SIG-M5 treated with dmso at 0.1 percent for 504 hours (cell line): Measurements from ENCODE around the gene HDAC8.
"Not testable (repeated sequence)": the region's sequence is repeated elsewhere in the genome, so short reads cannot be mapped to it uniquely, and the experiment has no call there.

ENCODE experiments used
- DNase-seq: peaks from one replicate; lab custom pipeline; 2025; ENCODE audit not compliant: unreplicated experiment; lab: John Stamatoyannopoulos, UW

HDAC8 gene

DNA sequence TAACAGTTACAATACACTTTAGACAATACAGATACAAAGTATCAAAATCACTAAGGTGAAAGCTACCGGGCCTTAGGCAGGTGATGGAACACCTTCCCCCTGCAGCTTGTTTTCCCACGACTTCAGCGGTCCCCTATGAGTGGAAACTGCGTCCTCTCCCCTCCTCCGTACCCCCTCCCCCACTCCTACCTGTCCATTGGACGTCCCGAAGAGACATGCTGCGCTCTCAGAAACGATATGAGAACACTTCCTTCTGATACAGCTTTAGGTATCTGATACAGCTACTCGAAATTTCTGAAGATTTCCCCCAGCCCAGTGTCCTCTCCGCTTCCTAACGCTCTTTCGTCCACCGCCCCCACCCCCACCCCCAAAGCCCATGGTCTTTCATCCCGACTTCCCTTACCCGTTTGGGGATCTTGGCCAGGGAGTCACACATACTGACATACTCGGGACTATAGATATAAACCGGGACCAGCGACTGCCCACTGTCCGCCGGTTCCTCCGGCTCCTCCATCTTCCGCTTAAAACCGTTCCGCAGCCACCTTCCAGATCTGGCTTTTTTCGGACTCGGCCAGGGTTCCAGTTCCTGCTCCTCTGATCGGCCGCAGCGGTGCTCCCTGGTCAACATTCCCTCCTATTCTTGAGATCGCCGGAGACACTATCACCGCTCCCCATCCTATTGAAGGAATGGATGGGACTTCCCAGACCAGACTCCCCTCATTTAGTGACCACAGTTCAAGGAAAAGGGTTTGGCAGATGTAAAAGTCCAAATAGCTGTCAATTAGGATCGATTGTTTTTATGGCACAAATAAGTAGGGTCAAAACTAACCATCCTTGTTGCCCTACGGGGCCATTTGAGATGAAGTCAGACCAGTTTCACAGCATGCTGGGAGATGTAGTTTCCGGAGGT lies at the start of gene HDAC8:
Gene HDAC8 (minus strand): TSS at position 596 of the 910 bp plus-strand sequence. CDS start 82 bp downstream, at position 514.
- peak; percentile 71 for DNase-seq

DNA sequence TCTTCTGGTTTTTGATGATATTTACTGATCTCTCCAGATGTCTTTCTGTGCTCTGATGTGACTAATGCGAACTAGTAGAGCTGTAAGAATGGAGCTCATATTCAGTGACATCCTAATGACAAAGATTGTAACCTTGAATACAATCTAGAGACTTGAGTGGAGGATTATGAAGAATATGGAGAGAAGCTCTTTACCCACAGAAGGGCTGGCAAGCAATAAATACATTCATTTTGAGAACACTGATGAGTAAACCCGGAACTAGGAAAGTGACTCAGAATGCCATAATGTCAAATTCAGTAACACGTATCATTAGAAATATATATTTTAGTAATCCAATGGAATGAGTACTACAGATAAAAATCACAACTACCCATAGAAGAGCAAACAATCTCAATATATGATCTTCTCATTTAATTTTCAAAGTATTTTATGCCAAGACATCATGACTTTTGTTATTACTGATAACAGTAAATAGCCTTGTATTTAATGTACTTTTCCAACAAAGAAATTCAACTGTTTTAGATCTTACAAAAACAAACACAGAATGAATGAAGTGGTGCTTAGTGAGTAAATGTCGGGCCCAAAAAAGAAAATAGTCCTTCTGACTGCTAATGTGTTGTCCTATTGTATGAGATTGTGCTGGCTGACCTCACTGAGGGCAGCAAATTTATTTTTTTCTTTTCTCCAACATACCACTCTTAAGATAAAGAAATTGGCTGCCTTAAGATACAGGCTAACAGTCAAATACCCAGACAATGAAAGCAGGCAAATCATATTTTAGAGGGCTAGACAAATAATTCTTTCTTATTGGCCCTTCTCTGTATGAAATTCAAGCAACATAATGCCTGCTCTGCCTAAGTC lies 49.2 kb upstream of the HDAC8 start:
- no peak for DNase-seq

DNA sequence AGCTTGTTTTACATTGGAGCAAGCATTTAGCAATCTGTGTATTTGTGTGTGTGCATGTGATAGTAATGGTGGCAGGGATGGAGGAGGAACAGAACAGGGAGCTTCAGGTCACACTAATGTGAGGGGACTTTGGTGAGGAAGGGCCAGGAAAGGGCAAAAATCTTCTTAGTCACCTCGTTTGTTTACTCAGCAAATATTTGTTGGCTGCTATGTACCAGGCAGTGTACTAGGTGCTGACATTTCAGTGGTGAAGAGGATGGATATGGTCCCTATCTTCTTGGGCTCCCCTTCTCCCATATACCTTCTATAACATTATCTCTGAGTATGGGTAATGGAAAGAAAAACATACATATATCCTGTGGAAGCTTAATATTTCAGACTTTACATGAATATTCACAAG lies 48.5 kb upstream of the HDAC8 start:
- peak; percentile 1 for DNase-seq

DNA sequence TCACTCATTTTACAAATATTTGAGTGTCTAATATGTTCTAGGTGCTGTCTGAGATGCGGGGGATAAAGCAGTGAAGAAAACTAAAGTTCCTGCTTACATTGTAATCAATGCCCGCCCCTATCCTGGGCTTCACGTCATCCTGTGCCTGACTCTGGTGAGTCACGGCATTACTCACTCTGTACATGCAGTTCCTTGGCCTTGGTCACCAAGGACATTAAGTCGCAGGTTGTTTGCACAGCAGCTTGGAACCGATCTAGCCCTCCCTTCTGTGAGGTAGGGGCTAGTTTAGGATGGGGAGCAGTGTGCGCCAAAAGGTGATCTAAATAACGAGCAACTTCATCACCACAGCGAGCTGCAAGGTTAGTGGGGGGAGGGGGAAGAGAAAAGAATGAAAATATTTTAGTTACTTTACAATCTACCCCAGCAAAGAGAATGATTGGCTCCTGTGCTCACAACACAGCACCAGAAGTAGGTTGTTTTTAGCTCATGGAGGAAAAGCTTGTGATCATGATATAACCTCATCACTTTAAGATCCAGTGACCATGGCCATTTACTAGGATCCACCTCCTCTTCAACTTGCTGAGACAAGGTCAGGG lies 48.0 kb upstream of the HDAC8 start:
- DNase-seq, result peak; percentile 40

DNA sequence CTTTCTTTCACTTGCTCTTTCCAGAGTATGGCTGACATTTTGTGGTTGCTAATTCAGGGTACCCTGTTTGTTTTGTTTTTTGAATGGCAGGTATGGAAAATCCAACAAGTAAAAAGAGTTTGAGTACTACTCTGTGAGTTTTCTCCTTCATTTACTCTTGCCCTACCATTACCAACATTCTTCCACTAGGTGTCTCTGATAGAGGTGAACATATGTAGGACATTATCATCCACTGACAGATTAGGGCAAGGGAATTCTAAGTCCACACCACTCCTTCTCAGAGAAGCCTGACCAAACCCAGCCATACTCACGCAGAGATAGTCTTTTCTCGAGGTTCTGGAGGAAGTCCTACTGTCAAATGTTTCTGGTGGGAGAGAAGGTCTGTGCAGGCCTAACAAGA lies 36.7 kb upstream of the HDAC8 start:
- peak; percentile 4 for DNase-seq

DNA sequence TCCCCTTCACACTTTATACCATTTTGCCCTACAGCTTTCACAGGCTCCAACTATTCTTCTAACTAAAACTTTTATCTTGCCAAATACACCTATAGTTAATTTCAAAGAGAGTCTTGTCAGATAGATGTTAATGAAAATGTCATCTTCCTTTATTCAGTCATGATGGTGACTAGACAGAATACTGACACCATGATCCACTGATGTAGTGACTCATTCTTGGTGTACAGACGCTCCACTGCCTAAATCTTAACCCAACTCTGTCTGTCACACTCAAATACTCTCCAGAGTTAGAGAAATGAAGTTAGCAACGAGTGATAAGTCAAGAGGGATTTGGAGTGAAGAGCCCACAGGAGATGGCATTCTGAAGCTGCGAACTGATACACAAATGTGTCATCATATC lies 32.1 kb upstream of the HDAC8 start:
- DNase-seq, result no peak

DNA sequence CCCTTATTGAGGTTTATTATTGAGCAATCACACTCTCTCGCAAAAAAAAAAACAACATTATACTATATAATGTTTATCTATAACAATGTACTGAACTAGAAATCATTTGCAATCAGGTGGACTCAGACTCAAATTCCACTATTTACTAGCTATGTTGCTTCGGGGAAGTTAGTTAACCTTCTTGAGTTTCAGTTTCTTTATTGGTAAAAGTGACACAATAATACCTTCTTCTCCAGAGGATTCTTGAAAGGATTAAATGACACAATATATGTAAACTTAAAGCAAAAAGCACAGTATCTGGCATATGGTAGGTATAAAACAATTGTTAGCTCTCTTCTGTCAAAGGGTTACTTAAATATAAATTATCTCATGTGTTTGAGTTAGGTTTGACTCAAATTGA lies 31.5 kb upstream of the HDAC8 start:
- DNase-seq, result peak; percentile 1

DNA sequence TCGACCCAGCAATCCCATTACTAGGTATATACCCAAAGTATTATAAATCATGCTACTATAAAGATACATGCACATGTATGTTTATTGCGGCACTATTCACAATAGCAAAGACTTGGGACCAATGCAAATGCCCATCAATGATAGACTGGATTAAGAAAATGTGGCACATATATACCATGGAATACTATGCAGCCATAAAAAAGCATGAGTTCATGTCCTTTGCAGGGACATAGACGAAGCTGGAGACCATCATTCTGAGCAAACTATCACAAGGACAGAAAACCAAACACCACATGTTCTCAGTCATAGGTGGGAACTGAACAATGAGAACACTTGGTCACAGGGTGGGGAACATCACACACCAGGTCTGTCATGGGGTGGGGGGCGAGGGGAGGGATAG lies 18.4 kb upstream of the HDAC8 start:
- not testable (repeated sequence) for DNase-seq

DNA sequence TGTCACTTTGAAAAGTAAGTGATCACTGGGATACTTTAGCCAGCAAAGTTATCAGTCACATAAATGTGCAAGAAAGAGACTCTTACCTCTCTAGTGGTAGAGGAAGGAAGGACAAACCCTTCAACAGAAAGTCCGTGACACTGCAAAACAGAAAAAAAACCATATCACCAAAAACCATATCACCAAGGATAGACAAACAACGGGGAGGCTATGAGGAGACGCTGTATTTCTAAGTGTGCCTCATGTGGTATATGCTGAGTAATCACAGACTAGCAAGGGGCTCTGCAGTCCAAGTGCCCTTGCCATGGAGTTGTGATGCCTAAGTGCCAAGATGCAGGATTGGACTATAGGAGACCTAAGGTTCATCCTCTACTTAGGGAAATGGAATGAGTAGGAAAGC lies 11.5 kb upstream of the HDAC8 start:
- no peak for DNase-seq

DNA sequence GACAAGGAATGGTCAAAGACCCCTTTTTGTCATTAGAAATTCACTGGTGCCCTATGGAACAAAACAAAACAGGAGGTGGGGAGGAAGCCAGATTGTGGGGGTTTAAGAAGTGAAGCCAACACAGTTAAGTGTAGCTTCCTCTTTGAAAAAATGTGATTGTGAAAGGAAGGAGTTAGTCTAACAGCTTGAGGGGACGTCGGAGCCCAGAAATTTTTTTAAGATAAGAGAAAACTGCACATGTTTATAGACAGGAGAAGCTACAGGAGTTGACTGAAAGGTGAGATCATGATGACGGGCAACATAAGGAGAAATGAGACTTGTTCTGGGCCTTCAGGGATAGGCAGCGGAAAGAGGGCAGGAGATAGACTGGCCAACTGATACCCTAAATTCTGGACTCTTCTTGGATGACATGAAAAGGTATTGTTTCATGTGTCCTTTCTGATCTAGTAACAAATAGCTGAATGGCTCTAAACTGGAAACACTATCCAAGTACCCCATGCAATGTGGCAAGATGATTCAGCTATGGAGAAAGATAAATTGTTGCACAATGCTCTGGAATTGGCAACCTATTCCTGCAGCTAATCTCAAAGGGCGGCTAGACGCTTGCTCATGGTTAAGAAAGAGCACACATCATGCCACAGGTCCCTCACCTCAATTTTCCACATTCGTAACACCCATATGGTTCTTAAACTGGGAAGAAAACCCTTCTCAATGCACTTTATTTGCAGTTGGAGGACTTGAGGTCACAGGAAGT lies 3.7 kb upstream of the HDAC8 start:
- peak; percentile 41 for DNase-seq

DNA sequence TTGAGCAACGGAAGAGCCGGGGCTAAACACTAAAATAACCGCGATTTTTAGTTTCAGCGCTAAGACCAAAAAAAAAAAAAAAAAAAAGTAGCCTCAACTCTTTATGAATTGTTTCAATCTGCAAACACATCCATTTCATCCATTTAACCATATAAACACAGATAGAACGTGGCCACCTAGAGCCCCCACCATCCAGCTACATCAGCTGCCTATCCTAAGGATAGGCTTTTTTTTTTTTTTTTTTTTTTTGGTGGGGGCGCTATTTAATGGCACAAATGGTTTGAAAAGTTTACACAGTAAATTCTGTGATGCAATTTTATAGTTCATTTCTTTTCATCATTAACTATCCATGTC lies 492 bp upstream of the HDAC8 start:
- no peak for DNase-seq

DNA sequence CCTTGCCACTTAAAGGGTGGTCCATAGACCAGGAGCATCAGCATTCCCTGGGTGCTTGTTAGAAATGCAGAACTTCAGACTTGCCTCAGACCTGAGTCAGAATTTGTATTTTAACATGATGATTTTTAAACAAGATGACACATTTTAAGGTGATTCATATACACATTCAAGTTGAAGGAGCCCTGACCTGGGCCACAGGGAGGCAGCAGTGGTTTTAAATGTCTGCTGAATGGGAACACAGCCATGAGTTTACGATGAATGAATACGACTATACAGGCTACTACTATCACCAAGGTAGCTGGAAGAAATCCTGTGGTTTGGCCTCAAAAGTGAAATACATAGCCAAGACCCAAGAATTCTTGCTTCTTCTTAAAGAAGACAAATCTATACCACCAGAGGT lies 2.9 kb downstream of the HDAC8 start:
- no peak for DNase-seq

DNA sequence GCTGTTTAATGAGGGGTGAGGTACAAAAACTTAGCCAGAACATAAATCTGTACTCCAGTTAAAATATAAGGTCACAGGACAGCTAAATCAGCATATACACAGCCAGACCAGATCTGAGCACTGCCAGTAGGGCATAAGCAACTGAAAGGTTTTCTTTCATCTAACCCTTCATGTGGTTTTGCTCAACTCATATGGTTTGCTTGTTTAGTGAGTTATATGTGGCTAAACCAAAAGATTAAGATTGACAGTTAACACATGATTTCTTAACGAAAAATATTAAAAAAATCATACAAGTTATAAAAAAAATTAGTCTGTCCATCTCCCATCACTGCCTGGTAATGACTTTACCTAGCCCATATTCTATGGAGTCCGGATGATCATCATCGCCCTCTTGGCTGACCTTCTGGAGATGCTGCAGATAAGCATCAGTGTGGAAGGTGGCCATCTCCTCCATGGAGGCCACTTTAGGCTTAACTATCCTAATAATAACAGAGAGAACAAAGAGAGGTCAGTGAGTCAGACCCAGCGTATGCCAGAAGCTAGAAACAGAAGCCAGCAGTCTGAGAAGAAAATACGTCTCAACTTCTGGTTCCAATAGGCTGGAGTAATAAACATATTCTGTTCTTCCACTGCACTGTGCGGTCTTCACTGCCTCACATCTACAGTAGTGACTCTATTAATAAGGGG lies 4.1 kb downstream of the HDAC8 start:
- DNase-seq, result no peak

DNA sequence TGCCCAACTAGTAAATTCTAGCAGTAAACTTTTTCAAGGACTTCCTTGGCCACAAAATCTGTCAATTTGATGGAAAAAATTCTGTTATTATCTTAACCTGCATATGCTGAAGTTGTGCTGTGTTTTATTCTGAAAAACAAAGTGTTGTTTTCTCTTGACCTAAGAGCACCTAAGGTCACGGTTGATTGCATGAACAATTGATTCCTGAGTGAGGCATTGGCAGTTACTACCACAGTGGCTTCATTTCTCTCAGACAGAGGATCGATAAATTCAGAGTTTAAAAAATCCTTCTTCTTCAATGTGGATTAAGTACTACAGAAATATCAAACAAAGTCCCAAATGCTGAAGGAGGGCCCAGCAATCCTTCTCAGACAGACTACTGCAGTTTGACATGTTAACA lies 6.2 kb downstream of the HDAC8 start:
- no peak for DNase-seq

DNA sequence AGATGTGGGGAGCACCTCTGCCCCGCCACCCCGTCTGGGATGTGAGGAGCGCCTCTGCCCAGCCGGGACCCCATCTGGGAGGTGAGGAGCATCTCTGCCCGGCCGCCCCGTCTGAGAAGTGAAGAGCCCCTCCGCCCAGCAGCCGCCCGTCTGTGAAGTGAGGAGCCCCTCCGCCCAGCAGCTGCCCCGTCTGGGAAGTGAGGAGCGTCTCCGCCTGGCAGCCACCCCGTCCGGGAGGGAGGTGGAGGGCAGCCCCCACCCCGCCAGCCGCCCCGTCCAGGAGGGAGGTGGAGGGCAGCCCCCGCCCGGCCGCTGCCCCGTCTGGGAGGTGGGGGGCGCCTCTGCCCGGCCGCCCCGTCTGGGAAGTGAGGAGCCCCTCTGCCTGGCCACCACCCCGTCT lies 13.0 kb downstream of the HDAC8 start:
- DNase-seq, result not testable (repeated sequence)

DNA sequence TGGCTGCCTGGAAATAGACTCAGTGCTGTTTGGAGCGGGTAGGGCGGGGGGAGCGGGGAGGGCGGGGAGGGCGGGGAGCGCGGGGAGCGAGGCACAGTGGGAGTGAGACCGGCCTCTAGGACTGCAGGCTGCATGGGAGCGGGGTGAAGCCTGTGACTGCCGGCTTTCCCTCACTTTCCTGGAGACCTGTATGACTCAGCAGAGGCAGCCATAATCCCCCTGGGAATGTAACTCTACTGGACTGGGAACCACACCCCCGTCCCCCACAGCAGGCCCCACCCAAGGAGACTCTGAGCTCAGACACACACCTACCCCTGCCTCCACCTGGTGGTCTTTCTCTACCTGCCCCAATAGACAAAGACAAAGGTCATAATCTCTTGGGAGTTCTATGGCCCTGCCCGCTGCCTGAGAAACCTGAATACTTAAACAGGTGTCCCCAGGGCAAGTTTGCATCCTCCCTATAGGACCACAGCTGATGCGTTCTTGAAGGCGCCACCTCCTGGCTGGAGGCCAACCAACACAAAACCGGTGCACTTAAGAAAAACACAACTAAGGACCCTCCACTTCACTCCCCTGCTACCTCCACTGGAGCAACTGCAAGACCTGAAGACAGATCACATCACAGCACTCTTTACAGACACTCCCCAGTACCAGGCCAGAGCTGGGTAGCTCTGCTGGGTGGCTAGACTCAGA lies 18.0 kb downstream of the HDAC8 start:
- DNase-seq, result no peak

DNA sequence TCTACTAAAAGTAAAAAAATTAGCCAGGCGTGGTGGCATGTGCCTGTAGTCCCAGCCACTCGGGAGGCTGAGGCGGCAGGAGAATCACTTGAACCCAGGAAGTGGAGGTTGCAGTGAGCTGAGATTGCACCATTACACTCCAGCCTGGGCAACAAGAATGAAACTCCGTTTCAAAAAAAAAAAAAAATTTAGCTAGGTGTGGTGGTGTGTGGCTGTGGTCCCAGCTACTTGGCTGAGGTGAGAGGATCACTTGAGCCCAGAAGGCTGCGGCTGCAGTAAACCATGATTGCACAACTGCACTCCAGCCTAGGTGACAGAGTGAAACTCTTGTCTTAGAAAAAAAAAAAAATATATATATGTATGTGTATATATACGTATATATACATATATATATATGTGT lies 20.2 kb downstream of the HDAC8 start:
- DNase-seq, result not testable (repeated sequence)

DNA sequence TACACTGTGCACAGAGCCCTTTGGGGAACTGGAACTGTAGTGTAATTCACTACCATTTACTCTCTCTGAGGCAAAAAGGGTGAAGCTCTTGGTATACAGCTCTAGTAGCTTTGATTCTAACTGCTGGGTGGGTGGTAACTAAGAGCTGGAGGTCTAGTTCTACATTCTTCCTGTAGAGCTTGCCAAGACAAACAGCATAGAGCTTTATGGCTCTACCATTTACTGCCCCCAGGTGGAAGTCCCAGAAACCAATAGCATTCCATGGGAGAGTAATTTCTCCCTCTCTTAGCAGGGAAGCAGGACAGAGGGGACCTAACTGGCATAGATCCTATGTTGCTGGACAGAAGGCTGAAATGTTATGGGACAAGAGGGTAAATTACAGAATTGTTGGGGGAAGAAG lies 26.7 kb downstream of the HDAC8 start:
- DNase-seq, result no peak

DNA sequence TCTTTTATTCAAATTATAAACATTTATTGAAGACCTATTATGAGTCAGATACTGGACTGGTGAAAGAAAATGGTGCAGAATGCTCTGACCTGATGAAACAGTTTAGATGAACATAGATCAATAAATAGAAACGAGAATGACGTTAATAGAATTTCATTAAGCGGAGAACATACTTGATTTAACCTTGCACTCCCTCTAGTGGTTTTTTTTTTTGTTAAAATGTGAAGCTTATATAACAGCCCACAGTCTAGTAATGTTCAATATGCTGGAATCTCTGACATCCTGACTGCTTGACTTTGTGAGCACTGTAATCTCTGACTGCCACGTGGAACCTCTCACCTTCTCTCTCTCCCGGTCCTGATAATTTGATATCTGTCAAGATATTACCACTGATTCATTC lies 32.3 kb downstream of the HDAC8 start:
- DNase-seq, result peak; percentile 19

DNA sequence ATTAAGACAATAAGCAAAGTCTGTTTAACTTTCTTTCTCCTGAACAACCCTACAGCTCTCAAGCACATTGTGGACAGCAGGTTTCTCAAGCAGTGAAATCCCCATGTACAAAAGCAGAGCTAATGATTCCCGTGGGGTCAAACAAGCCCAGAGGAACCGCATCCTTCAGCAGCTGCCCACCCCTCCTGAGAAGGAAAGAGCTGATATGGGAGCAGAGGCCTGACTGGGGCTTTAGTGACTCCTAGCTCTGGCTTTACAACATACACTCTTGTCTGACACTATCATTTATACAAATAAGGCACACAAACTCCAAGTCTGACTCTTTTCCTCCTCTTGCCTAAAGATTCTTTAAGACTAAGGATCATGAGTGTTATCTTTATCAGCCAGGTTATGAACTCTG lies 32.8 kb downstream of the HDAC8 start:
- no peak for DNase-seq
